ENCODE data around the gene NR3C1.

Gene NR3C1

DNA sequence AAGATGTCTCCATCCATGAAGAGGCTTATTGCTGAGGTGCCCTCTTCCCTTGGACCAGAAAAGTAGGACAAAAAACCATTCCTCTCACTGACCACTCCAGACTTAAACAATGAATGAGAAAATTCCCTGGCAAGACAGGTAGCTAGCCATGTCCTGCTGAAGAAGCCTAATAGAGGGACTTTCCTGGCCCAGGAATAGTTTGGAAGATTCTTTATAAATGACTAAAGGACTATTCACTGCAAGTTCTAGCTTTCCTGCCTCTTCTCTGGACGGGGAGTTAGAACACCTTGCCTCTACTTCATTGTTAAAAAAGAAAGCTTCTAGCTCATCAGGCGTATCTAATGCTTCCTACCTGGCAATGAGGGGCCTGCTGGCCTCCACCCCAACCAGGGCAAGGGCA is 153.6 kb downstream of the NR3C1 start:
- DNase-seq: no peak

DNA sequence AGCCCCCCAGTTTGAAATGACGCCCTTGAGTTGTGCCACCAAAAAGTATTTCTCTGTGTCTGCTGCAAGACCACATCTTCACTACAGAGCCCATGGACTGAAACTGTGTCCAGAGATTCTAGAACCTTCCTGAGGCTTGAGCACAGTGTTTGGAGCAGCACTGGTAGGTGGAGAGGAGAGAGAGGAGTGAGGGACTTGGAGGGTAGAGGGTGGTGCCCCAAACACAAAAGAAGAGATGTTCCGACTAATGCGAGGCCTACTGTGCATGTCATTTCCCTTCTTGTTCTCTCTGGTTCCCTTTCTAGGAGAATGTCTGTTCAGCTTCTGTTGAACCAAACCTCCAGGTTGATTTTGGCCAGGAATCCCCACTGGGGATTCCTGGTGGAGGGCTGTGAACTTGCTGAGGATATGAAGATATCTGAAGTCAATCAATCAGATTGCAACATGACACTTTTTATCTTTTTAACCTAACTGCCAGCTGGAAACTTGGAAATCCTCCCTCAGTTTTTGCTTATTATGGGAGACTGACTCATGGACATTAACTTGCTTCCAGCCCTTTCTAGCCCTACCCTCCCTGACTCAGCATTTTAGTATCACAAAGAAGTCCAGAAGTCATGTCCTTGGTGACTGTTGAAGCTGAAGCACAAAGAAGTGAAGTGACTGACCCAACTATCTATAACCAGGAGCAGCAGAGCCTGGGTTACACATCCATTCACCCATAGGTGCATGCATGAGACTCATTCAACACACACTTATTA is 154.5 kb downstream of the NR3C1 start:
- no peak for DNase-seq

DNA sequence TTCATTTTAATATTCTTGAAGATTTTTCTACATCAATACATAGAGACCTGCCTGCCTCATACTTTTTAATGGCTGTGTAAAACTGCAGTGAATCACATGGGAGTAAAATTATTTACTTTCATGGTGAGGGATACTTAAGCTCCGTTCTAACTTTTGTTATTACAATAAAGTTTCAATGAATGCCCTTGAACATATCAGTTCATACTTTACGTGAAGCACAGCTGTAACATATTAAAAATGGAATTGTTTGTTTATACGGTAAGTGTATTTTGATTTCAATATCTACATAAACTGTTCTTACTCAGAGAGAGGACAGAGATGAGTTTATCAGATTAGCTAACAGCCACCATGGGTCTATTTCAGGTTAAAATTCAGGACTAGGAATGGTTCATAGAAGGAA is 155.1 kb downstream of the NR3C1 start:
- no peak for DNase-seq

DNA sequence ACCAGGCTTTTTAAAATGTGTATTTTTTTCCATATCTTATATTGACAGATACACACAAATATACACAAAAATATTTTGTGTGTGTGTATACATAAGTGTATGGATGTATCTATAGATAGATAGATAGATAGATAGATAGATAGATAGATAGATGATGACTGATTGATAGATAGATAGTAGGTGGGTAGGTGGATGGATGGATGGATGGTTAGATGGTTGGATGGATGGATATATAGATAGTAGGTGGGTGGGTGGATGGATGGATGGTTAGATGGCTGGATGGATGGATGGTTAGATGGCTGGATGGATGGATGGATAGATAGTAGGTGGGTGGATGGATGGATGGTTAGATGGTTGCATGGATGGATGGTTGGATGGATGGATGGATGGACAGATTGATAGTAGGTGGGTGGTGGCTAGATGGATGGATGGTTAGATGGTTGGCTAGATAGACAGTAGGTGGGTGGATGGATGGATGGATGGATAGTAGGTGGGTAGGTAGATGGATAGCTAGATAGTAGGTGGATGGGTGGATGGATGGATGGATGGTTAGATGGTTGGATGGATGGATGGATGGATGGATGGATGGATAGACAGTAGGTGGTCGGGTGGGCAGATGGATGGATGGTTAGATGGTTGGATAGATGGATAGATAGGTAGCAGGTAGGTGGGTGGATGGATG is 156.2 kb downstream of the NR3C1 start:
- no peak for DNase-seq

DNA sequence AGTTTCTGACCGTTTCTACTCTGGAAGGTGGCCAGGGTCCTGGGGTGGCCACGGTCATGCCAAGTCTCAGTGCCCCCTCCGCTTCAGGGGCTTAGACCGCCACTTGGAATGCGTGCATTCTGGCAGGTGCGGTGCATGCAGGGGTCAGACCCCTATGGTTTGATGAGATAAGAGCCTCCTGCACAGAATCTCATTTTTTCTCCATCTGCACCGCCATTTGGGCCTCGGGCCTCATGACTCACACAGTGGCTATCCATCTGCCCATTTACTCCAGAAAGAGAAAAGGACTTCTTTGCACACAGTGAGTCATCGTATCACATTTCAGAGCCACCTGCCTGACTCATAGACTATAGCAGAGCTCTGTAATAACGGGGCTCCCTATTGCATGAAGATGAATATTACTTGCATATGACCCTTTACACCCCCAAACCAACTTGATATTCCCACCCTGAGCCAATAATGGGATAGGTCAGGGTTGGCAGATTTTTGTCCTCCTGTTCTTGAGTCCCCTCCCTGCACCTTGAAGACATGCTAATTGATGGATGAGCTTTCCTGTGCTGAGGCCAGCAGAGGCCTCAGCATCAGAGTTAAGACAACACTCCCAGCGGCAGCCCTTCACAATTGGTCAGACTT is 157.4 kb downstream of the NR3C1 start:
- no peak for DNase-seq

DNA sequence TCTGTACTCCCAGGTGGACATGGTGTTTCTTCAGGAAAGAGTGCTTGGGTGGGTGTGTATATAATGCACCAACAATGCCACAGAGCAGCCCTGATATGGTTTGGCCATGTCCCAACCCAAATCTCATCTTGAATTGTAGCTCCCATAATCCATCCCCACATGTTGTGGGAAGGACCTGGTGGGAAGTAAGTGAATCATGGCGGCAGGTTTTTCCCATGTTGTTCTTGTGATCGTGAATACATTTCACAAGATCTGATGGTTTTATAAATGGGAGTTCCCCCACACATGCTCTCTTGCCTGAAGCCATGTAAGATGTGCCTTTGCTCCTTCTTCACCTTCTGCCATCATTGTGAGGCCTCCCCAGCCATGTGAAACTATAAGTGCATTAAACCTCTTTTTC is 158.5 kb downstream of the NR3C1 start:
- DNase-seq: no peak

DNA sequence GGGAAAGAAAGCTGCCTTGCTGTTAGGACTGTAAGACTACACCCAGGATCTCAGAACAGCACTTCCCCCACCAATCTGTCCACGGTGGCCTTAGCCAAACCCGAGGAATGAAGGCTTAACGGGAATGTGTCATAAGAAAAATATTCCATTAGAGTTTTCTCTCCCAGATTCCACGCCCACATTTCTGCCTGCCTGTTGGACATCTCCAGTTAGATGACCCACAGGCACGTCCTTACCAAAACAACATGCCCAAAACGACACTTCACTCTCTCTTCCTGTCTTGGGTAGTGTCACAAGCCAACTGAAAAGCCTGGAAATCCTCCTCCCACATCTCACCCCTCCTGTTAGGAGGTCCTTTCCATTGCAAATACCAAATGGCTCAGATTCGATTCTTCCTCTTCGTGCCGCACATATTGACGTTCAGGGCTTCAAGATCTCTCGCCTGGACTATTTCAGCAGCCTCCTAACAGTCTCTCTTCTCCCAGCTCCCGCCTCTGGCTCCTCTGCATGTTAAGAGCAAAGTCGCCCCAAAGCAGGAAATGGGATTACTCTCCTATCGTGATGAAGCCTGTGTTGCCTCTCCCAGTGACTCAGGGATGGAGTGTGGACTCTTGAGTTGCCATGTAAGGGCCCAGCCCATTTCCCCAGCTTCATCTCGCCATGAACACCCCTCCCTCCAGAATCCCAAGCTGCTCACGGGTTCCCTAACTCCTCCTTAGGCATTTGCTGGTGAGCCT is 159.3 kb downstream of the NR3C1 start:
- DNase-seq: no peak

DNA sequence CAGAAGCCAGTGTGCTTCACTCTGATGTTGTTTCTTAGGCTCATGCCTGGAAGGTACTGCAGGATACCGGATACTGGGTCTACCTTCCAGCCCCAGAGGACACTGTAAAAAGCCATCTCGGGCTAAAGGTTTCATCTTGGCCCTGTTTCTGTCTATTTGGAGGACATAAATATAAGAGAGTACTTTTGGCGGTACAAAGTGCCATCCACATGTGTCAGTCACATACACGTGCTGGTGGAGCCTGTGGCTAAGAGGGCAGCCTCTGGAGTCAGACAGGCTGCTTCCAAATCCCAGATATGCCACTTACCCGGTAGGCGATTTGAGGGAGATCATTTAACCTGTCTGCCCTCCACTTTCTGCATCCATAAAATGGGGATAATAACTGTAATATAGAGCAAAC is 160.4 kb downstream of the NR3C1 start:
- no peak for DNase-seq

DNA sequence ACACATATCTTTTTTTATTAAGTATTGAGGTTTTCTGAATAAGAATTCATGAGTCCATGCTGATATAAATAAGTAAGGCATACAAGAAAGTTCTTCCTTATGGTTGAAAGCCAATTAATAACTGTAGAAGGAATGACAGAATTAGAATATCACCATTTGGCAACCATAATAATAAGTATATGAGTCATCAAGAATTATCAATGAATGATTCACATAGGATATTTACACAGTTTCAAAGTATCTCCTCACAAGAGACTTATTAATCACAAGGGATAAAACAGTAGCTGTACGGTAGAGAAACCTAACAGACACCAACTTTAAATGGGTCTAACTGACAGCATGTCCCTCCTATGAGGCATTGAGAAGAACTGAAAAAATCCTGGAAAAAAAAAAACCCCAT is 161.6 kb downstream of the NR3C1 start:
- no peak for DNase-seq

DNA sequence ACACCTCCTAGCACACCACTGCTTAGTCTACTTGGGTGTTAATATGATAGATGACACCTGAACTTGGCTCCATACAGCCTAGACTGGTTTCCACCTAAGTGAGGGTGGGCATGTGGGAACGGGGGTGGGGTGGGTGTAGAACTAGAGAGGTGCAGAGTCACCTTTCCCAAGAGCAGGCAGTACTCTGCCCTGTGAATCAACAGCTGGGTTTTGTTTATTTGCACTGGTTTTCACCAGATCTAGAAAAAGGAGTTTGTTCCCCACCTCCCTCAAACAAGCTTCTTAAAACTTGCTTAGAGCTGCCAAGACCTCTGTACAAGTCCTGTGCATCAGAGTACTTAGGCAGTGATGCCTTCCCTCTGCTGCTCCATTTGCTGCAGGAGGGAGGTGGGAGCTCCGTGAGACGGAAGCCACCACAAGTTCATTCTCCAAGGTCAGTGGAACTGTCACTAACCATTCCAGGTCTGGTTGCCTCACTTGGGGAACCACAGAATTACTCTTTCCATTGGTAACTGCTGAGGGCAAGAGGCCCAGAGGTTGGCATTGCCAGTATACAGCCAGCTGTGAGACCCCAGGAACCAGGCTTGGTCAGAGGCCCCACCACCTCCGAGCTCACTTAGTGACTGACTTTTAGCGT is 163.5 kb downstream of the NR3C1 start:
- no peak for DNase-seq

DNA sequence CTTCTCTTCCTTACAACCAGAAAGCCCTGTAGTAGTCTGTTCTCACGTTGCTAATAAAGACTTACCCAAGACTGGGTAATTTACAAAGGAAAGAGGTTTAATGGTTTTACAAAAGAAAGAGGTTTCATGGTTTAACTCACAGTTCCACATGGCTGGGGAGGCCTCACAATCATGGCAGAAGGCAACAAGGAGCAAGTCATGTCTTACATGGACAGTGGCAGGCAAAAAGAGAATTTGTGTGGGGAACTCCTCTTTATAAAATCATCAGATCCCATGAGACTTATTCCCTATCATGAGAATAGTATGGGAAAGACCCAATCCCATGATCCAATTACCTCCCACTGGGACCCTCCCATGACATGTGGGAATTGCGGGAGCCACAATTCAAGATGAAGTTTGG is 164.9 kb downstream of the NR3C1 start:
- DNase-seq: no peak

DNA sequence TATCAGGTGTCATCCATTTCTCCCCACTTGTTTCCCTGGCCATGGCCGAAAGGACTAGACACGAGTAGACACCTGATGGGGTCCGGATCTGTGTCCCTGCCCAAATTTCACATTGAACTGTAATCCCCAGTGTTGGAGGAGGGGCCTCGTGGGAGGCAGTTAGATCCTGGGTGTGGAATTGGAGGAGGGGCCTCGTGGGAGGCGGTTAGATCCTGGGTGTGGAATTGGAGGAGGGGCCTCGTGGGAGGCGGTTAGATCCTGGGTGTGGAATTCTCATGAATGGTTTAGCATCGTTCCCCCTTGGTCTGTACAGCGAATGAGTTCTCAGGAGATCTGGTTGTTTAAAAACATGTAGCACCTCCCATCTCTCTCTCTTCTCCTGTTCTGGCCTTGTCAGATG is 165.8 kb downstream of the NR3C1 start:
- no peak for DNase-seq

DNA sequence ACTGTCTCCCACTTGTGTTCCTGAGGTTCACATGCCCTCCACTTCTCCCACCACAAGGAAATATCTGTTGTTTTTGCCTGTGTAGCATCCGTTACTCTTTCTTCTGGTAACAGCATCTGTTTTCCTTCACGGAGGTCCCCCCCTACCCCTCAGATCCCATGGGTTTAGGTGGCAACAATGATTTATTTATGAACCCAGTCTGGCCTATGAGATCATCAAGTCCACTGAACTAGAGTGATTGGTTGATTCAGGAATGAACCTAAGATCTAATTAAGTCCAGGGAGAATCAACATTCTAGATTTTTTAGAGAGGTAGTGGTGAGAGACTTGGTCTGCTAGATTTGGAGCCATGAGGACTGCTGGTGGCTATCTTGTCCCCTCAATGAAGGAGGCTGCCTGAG is 166.8 kb downstream of the NR3C1 start:
- no peak for DNase-seq

DNA sequence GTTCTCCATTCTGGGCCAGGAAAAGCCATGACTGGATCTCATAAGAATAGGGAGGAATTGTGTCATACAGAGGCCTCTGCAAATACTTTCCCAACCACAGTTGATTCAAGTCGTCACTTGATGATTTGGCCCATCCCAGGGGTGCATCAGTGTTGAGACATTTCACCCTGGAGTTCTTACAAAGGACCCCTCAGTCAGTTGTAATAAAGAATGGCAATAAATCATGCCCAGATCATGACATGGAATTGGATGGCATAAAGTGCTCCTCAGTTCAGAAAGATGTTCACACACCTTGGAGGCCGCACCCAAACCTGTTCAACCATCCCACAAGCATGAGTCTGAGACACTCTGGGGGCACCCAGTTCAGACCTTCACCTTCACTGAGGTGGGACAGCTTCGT is 168.1 kb downstream of the NR3C1 start:
- no peak for DNase-seq

DNA sequence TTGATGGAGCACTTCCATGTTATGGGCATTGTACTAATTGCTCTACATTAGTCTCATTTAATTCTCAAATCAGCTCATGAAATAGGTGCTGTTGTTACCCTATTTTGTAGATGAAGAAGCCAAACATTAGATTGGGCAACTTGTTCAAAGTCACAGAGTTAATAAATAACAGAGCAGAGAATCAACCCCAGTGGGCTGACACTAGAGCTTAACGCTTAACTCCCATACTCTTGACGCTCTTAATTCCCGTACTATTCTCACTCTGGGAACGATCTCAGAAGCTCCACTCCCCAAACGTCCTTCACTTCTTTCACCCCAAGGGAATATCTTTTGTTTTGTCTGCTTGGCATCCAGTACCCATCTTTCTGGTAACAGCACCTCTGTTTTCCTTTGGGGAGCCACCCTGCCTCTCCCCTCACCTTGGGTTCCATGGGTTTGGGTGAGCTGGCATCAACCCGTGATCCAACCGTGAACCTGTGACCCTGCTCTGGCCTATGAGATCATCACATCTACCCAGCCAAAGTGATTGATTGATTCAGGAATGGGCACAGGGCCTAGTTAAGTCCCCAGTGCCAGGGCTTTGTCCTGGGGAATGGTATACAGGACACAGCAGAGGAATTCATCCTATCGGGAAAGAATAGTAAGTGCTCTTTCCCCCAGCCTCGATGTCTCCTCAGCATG is 169.2 kb downstream of the NR3C1 start:
- no peak for DNase-seq

DNA sequence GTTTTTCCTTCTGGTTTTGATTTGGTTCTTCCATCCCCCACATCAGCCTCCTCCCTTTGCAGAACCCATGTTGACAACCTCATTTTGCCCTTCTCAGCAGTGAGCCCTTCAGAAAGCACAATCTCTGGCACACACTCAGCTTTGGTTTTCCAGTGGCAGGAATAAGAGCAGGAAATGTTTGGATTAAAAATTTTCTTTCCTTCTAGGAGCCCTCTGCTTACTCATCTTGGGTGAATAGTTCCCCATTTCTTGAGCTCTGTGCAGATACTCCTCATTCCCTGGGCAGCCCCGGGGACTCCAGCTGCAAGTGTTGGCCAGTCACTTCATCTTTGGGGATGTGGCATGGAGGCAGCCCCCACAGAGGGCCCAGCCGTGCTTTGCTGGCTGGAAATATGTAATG is 170.5 kb downstream of the NR3C1 start:
- no peak for DNase-seq

DNA sequence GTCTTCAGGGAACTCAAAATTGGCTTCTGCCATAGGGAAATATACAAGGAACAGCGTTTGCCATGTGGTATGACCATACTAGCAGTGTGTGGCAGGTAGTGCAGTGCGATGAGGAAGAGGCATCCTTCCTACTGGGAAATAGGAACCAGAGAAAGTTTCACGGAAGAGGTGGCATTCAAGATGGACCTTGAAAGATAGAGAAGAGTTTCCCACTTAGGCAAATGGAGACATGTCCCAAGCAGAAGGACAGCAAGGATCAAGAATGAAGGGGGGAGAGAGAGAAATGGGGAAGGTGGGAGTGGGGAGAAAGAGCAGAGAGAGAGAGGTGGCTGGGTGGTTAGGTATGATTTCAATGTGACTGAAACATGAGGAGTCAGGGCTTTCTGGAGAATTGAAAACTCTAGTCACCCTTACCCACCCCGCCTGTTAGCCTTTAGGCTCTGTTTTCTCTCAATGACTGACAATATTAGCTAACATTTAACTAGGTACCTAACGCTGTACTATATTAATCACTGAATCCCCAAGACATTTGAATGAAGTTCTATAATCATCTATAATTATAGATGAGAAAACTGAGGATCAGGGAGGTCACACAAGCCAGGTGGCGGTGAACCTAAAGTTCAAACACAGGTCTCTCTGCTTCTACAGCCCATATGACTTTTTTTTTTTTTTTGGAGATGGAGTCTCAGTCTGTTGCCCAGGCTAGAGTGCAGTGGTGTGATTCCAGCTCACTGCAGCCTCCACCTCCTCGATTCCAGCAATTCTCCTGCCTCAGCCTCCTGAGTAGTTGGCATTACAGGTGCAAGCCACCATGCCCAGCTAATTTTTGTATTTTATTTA is 171.3 kb downstream of the NR3C1 start:
- DNase-seq: no peak

DNA sequence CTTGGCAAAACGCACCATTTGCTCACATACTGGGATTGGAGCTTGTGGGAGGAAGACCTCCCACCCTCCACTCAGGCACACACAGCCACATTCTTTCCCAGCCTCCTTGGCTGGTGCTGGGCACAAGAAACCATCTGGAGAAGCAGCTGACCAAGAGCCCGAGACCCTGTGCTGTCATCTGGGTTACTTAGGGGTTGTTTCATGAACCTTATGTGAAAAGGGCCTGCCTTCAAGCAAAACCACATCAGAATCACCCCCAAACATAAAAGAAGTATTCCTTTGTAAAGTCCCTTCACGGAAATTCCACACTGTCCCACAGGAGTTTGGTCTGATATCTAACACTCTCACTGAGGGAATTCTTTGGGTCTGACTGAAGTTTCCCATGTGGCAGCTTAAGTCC is 172.1 kb downstream of the NR3C1 start:
- DNase-seq: no peak

DNA sequence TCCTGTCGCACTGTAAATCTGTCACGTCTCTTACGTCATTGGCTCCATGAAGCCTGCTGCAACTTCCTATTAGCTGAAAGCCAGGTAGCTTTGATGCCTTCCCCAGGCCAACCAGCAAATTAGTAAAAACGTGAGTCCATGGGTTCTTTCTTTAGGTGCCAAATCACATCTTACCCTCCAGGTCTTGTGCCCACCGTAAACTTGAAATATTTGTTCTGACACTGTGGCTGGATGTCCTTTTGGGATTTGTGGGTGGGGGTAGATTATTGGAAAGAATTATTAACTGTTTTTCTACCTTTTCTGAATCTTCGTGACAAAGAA is 172.8 kb downstream of the NR3C1 start:
- DNase-seq: no peak

DNA sequence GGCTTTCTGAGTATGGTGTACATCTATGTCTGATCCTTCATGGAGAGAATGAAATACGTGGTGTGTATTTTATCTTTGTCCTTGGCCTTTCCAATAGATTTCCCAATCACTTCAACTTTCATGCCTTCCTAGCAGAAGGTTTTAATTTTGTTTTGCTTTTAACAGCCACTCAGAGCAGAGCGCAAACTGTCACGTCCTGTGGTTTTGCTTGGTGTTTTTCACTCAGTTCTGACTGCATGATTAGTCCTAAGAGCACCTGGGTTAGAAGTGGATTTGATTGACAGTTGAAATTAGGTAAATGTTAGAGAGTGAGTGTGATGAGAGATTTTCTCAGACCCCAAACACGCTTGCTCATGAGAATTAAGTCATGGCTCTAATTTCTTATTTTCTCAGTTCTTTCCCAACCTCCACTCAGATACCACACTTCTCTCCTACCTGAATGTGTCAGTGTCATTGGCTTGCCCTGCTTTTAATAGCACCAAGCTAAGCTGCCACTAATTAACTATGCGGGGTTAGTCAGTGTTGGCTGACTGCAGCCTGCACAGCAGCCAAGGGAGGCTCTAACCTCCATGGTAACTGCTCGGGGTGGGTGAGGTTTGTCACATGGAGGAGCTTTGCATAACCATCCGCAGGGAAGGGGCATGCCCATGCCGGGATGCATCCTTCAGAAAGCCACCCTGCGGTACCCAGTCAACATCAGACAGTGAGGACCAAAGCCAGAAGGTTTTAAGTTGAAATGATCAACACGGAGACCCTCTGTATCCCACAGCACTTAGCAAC is 173.4 kb downstream of the NR3C1 start:
- DNase-seq: peak; percentile 40

DNA sequence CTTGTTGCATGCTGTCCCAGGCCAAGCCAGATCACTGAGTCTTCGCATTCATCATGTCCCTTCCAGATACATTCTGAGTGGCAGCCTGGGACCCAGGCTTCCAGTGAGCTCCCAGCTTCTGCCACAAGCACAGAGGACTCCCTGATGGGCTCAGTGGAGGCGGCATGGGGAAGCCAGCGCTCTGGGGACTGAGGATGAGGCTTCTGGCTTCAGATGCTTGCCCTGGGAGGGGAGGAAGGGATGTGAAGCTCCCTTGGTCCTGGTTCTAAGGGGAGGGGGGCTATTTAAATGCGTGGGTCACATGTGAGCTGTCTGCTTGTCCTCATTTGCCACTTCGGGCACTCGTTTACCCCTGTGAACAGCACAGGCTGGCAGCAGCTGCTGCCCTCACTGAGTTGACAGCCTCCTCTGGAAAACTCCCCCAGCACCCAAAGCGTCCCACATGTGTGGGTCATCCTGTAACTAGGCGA is 174.0 kb downstream of the NR3C1 start:
- DNase-seq: no peak

Data from stimulated activated CD4-positive, alpha-beta T cell treated with anti-CD3 and anti-CD28 coated beads, Interleukin-4, amount 100 ng/mL, for 24 hours (primary cell).